Measurements from ENCODE around the gene AMDHD1.

The AMDHD1 gene

DNA sequence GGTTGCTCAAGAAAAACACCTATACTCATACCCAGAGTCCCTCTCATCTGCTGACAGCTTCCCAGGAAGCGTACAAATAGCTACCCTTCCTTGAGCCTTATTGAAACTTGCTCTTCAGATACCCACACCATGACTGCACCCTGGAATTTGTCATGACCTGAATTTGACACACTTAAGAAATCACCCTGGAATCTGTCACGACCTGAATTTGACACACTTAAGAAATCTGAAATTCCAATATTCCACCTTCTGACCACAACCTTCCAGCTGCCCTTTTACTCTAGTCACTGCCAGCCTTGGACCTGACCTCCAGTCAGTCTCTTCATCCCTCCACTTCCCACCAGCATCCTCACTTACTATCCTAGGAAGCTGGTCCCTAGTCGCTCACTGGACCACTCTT, 54.1 kb downstream of the AMDHD1 start:
- TF ChIP-seq, protein P1, sequence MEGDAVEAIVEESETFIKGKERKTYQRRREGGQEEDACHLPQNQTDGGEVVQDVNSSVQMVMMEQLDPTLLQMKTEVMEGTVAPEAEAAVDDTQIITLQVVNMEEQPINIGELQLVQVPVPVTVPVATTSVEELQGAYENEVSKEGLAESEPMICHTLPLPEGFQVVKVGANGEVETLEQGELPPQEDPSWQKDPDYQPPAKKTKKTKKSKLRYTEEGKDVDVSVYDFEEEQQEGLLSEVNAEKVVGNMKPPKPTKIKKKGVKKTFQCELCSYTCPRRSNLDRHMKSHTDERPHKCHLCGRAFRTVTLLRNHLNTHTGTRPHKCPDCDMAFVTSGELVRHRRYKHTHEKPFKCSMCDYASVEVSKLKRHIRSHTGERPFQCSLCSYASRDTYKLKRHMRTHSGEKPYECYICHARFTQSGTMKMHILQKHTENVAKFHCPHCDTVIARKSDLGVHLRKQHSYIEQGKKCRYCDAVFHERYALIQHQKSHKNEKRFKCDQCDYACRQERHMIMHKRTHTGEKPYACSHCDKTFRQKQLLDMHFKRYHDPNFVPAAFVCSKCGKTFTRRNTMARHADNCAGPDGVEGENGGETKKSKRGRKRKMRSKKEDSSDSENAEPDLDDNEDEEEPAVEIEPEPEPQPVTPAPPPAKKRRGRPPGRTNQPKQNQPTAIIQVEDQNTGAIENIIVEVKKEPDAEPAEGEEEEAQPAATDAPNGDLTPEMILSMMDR (IDR thresholded peaks at IDR 0.05) = no peak

DNA sequence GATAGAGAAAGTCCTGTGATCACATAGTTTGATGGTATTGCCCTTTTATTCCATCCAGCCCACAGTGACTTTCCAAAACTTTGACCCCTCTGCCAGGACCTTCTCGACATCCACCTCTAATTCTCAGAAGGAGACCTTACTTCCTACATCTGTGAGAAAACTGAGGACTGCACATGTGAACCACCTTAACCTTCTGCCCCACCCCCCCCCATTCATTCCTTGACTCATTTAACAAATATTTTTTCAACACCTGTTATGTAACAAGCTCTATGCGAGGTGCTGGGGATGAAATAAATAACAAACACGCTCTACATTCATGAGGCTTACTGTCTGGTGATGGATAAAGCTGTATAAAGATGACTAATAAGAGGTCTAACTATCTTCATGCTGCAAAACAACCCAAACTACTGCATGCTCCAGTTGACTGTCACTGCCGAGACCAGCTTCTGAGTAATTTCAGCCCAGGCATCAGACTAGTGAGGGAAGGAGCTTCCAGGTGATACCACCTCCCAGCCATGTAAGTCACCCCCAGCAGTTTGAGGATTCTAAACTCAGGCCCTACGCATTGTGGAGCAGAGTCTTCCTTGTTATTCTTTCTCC, 54.9 kb downstream of the AMDHD1 start:
- TF ChIP-seq, protein P1 (IDR thresholded peaks at IDR 0.05) = no peak

DNA sequence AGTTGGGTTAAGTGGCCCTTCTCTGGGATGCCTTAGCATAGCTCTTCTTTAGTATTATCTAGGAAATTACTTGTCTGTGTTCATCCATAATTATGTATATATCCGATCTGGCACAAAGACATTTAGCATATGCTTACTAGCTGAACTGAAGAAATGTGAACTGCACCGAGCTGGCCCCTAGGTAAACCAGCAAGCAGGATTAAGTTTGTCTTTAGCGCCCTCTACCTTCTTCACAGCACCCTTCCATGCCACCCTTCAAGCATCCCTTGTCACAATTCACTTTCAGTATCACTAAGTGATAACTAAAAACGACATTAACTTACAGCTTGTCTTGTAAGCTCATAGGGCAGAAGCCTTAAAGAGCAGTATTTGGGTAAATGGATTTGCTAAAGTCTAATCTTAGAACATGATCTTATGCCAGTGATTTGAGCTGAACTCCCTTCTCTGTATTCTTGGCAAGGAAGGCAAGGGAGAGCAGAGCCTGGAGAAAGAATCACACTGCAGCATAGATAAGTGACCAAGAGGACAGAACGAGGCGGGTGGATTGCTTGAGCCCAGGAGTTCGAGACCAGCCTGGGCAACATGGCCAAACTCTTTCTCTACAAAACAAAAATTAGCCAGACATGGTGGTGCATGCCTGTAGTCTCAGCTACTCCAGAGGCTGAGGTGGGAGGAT, 55.6 kb downstream of the AMDHD1 start:
- TF ChIP-seq, protein P1 (IDR thresholded peaks at IDR 0.05) = peak; percentile 74

DNA sequence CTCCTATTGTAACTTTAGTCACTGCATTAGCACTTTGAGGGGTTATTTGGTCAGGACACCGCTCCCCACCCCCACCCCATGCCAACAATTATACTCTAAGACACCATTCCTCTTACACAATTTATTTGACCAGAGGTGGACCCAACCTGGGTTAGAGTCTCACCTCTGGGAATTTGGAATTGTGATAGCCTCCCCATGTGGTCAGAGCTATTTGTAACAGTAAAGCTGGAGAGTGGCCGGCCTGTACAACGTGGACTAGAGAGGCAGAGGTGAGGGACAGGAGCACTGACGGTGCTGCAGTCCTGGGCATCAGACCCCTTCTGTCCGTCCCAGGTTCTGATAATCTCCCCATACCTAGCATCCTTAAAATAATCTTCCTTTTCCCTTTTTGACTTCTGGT, 56.4 kb downstream of the AMDHD1 start:
- TF ChIP-seq, protein P1 (IDR thresholded peaks at IDR 0.05) = no peak

DNA sequence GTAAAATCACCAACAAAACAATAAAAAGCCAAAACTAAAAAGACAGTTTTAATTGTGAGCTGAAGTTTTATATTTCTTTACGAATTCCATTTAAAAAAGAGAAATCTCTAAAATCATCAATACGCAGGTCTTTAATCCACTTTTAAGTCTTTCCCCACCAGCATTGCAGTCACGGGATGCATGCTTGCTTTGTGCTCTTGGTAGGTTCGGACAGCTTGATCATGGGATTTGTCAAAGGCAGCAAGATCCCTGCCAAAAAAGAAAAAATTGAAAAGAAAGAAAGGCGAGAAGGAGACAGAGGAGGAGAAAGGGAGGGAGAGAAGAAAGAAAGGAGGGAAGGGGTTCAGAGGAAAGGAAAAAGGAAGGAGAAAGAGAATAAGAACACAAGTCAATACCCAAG, 57.7 kb downstream of the AMDHD1 start:
- TF ChIP-seq, protein P1 (IDR thresholded peaks at IDR 0.05) = no peak

DNA sequence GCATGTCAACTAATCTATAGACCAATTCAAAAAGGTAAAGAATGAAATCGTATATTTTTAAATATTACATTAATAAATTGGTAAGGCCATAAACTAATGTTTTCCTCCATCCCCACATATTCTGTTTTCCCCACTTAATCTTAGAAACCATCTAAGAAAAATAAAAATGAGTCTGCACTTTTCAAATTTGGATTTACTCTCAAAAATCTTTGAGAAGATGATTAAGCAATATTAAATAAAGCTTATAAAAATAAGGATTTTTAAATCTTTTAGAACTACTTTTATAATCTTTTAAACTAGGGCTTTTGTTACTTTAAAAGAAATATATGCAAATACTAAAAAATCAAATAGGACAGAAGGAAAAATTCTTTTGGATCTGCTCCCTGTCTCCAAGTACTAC, 63.6 kb downstream of the AMDHD1 start:
- TF ChIP-seq, protein P1 (IDR thresholded peaks at IDR 0.05) = no peak

DNA sequence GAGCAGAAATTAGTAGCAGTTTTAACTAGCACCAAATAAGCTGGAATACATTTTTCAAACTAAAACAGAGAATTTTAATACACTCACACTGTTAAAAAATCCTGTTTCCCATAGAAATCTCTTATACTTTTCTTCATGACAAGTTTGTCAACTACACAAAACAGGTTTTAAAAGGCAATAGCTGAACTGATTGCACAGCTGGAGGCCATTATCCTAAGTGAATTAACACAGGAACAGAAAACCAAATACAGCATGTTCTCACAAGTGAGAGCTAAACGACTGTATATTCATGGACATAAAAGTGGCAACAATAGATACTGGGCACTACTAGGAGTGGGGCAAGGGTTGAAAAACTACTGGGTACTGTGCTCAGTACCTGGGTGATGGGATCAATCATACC, 64.6 kb downstream of the AMDHD1 start:
- TF ChIP-seq, protein P1 (IDR thresholded peaks at IDR 0.05) = no peak

Data from LNCAP (cell line).